Ishikawa (cell line): Measurements from ENCODE around the gene RND2.

Experiments used
- CREB1 ChIP-seq: IDR thresholded peaks from 2 replicates; pipeline ENCODE4 v1.6.1; 2012; ENCODE audit warnings: low read depth
- EGR1 ChIP-seq: IDR thresholded peaks from 2 replicates; pipeline ENCODE4 v1.6.1; 2012
- EP300 ChIP-seq: IDR thresholded peaks from 2 replicates; pipeline ENCODE4 v1.6.1; 2012; ENCODE audit warnings: borderline replicate concordance
- FOXM1 ChIP-seq: IDR thresholded peaks from 2 replicates; pipeline ENCODE4 v1.6.1; 2012; ENCODE audit warnings: low read depth, borderline replicate concordance
- MAX ChIP-seq: IDR thresholded peaks from 2 replicates; pipeline ENCODE4 v1.6.1; 2012
- NFIC ChIP-seq: IDR thresholded peaks from 2 replicates; pipeline ENCODE4 v1.6.1; 2012
- RAD21 ChIP-seq: IDR thresholded peaks from 2 replicates; pipeline ENCODE4 v1.6.1; 2012; ENCODE audit warnings: low read depth
- TAF1 ChIP-seq: IDR thresholded peaks from 2 replicates; pipeline ENCODE4 v1.6.1; 2012; ENCODE audit warnings: low read depth, mild to moderate bottlenecking
- TCF12 ChIP-seq: IDR thresholded peaks from 2 replicates; pipeline ENCODE4 v1.6.1; 2012; ENCODE audit warnings: low read depth
- TF ChIP-seq, protein P1 (sequence below): IDR thresholded peaks from 2 replicates; pipeline ENCODE4 v1.6.1; 2012; ENCODE audit warnings: low read depth, mild to moderate bottlenecking
- TF ChIP-seq, protein P2 (sequence below): IDR thresholded peaks from 2 replicates; pipeline ENCODE4 v1.6.1; 2012

DNA sequence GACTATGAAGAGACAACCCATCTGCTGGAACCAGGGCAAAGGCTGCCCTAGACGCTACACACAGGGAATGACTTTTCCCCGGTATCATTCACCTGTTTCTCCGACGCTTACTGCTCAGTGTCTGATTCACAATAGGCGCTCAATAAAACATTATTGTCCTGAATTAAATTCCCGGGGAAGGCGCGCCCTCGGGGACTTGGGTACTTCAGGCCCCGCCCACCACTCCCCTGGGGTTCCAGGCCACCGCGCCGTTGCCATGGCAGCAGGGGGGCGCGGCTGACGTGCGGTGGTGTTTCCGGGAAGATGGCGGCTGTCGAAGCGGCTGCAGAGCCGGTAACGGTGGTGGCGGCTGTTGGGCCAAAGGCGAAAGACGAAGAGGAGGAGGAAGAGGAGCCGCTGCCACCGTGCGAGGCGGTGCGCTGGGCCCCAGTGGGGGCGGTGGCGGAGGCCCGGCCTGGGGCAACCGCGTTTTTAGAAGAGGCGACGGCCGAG is 44.7 kb upstream of the RND2 start, which contains the start of gene RUNDC1:
- TF ChIP-seq MAX (no peak), RAD21 (no peak), EP300 (no peak), TAF1 (peak; percentile 91), NFIC (no peak), EGR1 (no peak), TCF12 (peak; percentile 47; the same call in 1 of the 2 replicates), CREB1 (0 out of 2 replicates have a peak, but pooled peaks have one; percentile 15), FOXM1 (no peak)
- TF ChIP-seq, protein P1, sequence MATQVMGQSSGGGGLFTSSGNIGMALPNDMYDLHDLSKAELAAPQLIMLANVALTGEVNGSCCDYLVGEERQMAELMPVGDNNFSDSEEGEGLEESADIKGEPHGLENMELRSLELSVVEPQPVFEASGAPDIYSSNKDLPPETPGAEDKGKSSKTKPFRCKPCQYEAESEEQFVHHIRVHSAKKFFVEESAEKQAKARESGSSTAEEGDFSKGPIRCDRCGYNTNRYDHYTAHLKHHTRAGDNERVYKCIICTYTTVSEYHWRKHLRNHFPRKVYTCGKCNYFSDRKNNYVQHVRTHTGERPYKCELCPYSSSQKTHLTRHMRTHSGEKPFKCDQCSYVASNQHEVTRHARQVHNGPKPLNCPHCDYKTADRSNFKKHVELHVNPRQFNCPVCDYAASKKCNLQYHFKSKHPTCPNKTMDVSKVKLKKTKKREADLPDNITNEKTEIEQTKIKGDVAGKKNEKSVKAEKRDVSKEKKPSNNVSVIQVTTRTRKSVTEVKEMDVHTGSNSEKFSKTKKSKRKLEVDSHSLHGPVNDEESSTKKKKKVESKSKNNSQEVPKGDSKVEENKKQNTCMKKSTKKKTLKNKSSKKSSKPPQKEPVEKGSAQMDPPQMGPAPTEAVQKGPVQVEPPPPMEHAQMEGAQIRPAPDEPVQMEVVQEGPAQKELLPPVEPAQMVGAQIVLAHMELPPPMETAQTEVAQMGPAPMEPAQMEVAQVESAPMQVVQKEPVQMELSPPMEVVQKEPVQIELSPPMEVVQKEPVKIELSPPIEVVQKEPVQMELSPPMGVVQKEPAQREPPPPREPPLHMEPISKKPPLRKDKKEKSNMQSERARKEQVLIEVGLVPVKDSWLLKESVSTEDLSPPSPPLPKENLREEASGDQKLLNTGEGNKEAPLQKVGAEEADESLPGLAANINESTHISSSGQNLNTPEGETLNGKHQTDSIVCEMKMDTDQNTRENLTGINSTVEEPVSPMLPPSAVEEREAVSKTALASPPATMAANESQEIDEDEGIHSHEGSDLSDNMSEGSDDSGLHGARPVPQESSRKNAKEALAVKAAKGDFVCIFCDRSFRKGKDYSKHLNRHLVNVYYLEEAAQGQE = no peak; the same call in 1 of the 2 replicates
- TF ChIP-seq, protein P2, sequence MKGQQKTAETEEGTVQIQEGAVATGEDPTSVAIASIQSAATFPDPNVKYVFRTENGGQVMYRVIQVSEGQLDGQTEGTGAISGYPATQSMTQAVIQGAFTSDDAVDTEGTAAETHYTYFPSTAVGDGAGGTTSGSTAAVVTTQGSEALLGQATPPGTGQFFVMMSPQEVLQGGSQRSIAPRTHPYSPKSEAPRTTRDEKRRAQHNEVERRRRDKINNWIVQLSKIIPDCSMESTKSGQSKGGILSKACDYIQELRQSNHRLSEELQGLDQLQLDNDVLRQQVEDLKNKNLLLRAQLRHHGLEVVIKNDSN = no peak
